GM19395 (cell line): ENCODE data around the gene RNF187.
A peak's percentile ranks its signal among the peaks of the same experiment; 100 is the strongest.
"Not testable (repeated sequence)": the region's sequence is repeated elsewhere in the genome, so short reads cannot be mapped to it uniquely, and the experiment has no call there.

ENCODE experiments used
- ATAC-seq: cut with Tn5 transposase; IDR thresholded peaks from one replicate; pipeline ENCODE4 v1.9.1; 2021; ENCODE audit warnings: mild to moderate bottlenecking, moderate library complexity; ENCODE audit not compliant: unreplicated experiment

Gene RNF187

GRCh38 chr1:228459091-228459993 lies 27.8 kb upstream of the RNF187 start:
- peak; percentile 30 for ATAC-seq

DNA sequence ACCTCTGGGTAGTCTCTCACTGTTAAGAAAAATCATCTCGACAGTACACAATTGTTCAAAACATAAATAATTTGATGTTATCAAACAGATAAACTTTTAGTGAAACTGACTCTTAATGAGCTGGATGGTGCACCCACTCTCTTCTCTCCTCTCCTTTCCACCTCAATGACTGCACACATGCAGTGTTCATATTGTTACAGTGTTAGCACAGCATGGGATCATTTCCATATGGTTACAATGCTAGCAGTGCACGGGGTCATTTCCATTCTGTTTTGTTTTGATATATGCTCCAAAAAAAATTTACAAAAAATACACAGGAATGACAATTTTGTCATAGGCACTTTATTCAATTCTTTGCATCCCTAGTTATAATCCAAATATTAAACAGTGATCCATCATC lies 26.4 kb upstream of the RNF187 start:
- no peak for ATAC-seq

- ATAC-seq, result no peak
These were observed 24.6 kb upstream of the RNF187 start for GRCh38 chr1:228462560-228462959.

- ATAC-seq, result no peak
These were observed 24.1 kb upstream of the RNF187 start for GRCh38 chr1:228463009-228463558.

DNA sequence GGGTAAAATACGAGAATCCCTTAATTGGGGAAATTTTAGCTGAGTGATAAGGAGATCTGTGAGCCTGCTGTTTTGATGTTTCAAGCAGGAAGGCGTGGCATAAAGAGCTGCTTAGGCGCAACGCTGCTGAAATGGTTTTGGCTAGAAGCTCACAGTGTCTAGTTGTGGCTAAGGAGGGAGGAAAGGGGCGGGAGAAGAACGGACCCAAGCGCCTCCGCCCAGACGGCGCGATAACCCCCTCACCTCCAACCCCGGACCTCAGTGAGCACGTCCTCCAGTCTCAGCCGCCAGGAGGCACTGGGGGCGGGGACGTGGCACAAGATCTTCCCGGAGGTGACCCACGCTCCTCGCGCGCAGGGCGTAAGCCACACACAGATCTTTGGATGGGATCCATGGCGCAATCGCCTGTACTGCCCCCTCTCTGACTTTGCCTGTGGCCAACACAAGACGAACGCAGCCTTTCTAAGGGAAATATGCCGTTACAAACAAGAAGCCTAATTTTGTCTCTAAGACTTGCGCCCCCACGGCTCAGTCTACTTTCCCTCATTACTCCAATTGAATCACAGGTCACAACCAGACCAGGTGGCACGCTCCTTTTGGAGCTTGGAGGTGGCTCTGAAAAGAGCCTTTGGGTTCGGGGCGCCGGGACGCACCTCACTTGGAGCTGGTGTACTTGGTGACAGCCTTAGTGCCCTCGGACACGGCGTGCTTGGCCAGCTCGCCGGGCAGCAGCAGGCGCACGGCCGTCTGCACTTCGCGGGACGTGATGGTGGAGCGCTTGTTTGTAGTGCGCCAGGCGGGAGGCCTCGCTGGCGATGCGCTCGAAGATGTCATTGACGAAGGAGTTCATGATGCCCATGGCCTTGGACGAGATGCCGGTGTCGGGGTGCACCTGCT lies 23.4 kb upstream of the RNF187 start:
- peak; percentile 55 for ATAC-seq

DNA sequence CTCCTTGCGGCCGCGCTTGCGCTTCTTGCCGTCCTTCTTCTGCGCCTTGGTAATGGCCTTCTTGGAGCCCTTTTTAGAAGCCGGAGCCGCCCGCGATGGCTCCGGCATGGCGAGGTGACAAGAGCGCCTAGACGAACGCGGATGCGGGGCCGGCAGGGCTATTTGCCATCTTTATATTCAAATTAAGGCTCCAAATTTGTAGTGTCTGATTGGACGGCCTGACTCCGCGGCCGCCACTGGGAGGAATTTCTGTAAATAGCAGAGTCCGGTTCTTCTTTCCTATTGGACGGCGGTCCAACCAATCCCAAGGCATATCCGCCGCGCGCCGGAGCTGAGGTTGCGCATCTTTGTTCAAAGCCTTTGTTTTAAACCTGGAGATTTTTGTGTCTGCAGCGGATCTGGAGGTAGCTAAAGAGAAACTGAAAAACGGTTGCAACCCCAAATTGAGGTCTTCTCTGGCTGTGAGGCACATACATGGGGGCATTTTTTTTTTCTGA lies 22.6 kb upstream of the RNF187 start:
- ATAC-seq, result peak; percentile 86

DNA sequence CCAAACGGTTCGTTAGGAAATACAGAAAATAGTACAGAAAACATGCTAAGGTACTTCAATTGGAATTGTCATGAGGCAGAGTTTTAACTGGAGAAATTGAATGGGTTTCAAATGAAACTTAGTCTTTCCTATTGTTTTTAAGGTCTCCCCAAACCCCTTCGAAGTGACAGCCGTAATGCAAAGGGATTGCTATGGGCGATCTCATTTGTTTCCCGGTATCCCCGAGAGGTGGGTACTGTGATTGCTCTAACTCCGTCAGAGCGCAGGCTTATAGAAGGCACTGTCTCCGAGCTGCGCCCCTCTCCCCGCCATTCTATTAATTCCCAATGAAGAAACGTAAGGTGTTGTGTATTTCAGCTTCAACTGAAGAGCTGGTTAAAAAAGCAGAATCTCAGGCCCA lies 22.0 kb upstream of the RNF187 start:
- ATAC-seq, result no peak

- ATAC-seq, result no peak
These were observed 21.5 kb upstream of the RNF187 start for GRCh38 chr1:228465571-228466146.

DNA sequence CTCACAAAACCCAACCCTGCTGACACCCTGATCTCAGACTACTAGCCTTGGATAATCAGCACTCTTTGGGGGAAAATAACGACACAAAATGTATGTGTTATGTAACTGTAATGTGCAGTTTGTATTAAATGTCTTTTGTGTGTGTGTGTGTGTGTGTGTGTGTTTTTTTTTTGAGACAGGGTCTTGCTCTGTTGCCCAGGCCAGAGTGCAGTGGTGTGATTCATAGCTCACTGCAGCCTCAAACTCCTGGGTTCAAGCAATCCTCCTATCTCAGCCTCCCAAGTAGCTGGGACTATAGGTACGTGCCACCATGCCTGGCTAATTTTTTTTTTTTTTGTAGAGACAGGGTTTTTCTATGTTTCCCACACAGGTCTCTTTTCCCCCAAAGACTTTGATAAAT lies 19.0 kb upstream of the RNF187 start:
- ATAC-seq, result not testable (repeated sequence)

- no peak for ATAC-seq
These were observed 17.6 kb upstream of the RNF187 start for GRCh38 chr1:228469413-228470162.

- ATAC-seq, result no peak
These were observed 15.9 kb upstream of the RNF187 start for GRCh38 chr1:228471154-228471761.

GRCh38 chr1:228471762-228472398 lies 15.3 kb upstream of the RNF187 start:
- peak; percentile 67 for ATAC-seq

DNA sequence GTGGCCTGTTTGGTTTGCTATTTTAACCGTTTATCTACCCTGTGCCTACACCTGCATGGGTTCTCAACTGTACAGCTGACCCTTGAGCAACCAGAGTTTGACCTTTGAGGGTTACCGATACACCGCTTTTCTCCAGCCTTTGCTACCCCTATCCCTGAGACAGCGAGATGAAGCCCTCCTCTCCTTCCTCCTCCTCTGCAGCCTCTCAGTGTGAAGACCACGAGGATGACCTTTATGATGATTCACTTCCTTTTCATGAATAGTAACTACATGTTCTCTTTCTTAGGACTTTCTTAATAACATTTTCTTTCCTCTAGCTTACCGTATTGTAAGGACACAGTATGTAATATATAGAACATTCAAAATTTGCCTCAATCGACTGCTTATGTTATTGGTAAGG lies 14.5 kb upstream of the RNF187 start:
- no peak for ATAC-seq

DNA sequence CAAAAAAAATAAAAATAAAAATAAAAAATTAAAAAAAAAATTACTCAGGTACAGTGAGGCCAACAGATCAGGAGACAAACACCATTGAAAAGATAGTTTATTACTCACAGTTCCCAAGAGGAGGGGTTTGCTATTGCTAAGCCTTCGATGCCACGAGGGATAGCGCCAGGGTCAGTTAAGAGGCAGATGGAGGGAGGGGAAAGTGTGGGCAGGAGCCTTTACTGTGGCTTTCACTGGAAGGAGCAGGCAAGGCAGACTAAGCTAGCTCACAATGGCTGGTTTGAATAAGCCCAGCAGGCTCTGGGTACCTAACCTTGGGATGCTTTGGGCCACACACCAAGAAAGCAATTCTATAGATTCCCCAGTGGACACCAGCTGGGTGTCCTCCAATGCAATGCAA lies 12.7 kb upstream of the RNF187 start:
- ATAC-seq, result no peak

- no peak for ATAC-seq
These were observed 11.4 kb upstream of the RNF187 start for GRCh38 chr1:228475812-228476211.

DNA sequence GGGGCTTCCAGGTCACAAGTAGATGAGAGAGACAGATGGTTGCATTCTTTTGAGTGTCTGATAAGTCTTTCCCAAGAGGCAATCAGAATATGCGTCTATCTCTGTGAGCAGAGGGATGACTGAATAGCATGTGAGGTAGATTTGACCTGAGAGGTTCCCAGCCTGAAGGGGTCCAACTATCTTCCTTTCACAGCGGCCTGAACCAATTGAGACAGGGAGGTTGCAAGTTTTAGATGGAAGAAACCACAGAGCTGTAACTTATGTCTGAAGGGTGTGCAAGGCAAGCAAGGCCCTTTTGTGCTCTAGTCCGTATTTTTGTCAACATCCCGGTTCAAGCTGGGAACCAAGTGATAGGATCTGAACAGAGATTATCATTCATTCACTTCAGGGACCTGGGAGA lies 9.9 kb upstream of the RNF187 start:
- no peak for ATAC-seq

DNA sequence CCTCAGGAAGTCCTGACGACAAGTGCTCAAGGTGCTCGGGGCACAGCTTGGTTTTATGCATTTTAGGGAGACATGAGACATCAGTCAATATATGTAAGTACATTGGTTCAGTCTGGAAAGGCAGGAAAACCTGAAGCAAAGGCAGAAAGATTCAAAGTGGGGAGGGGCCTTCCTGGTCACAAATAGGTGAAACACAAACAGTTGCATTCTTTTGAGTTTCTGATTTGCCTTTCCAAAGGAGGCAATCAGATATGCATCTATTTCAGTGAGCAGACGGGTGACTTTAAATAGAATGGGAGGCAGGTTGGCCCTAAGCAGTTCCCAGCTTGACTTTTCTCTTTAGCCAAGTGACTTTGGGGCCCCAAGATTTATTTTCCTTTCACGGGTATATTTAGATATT lies 8.9 kb upstream of the RNF187 start:
- ATAC-seq, result no peak

GRCh38 chr1:228478912-228479711 lies 8.1 kb upstream of the RNF187 start:
- ATAC-seq, result peak; percentile 69

GRCh38 chr1:228483789-228484188 lies 3.4 kb upstream of the RNF187 start:
- ATAC-seq, result no peak
